Osteocyte (in vitro differentiated cells): Measurements from ENCODE around the gene POU2AF3. TPM values are rescaled to one million over a fixed set of nuclear protein-coding genes. Genes with fewer than 3 reads are reported as not detected.

Experiments used
- DNase-seq: peaks from one replicate; pipeline ENCODE4 v3.0.0; 2021; ENCODE audit warnings: mixed read lengths; ENCODE audit not compliant: unreplicated experiment; ENCODE audit errors: extremely low spot score
- H3K27ac Mint-ChIP-seq: one replicate; pipeline ENCODE4 v1.8.0; 2021; ENCODE audit warnings: mild to moderate bottlenecking, mixed read lengths; ENCODE audit not compliant: unreplicated experiment
- H3K27me3 Mint-ChIP-seq: one replicate; pipeline ENCODE4 v1.8.0; 2021; ENCODE audit warnings: mixed read lengths; ENCODE audit not compliant: unreplicated experiment
- H3K36me3 Mint-ChIP-seq: one replicate; pipeline ENCODE4 v1.8.0; 2021; ENCODE audit warnings: mixed read lengths; ENCODE audit not compliant: unreplicated experiment
- H3K4me1 Mint-ChIP-seq: one replicate; pipeline ENCODE4 v1.8.0; 2021; ENCODE audit warnings: mixed read lengths; ENCODE audit not compliant: unreplicated experiment
- H3K4me3 Mint-ChIP-seq: one replicate; pipeline ENCODE4 v1.8.0; 2021; ENCODE audit warnings: mild to moderate bottlenecking, moderate library complexity, mixed read lengths; ENCODE audit not compliant: unreplicated experiment
- H3K9me3 Mint-ChIP-seq: one replicate; pipeline ENCODE4 v1.8.0; 2021; ENCODE audit warnings: mixed read lengths; ENCODE audit not compliant: unreplicated experiment
- CTCF ChIP-seq: fragments of 200-600 bp; sonication (generic); IDR thresholded peaks from 2 replicates; pipeline ENCODE4 v1.5.0; 2021; ENCODE audit warnings: antibody characterized with exemption, mild to moderate bottlenecking, moderate library complexity
- total RNA-seq: library from RNA; stranded (reverse); gene quantifications from 2 replicates; pipeline ENCODE4 v1.2.1, GENCODE V29; 2021

Gene POU2AF3
- total RNA-seq, 1 donor from 2014 or later: not detected

GRCh38 chr11:111347002-111347722, 48.8 kb downstream of the POU2AF3 start:
- Mint-ChIP-seq H3K4me3 (no peak overlapping the region), H3K27ac (no peak overlapping the region), H3K4me1 (no peaks in the 10 kb centered on the region), H3K36me3 (no peaks in the 10 kb centered on the region), H3K9me3 (no peaks in the 10 kb centered on the region), H3K27me3 (peaks cover 26% of the 10 kb centered on the region)
- DNase-seq: no peak
- no peak for TF ChIP-seq CTCF

DNA sequence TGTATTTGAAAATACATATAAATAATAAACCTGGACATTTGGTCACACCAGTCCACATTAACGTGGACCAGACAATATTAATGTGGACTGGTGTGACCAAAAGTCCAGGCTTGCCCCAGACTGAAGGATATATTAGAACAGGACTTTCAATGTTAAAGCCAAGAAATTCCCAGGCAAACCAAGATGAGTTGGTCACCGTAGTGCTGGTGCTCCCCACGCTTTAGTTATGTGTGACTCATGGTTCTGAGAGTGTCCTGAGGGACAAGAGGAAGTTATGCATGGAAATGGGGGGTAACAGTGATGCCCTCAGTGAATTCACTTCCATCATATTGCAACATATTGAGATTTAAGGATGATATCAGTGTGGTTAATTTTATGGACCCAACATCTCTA, 49.4 kb downstream of the POU2AF3 start:
- no peaks in the 10 kb centered on the region for H3K36me3 Mint-ChIP-seq
- DNase-seq: no peak

DNA sequence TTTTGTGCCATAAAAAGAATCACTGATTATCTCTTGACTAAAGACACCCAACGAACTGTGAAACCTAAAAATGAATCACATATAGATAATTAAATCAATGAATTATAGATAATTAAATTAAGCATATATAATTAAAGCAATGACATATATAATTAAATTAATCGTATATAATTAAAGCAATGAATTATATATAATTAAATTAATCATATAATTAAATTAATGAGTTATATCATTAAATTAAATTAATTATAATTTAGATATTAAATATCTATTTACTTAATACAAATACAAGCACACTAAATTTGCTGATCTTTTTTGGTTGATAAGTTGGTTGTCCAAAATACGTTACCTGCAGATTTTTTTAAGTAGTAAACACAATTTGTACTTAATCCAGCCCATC, 49.8 kb downstream of the POU2AF3 start:
- Mint-ChIP-seq H3K36me3 (no peaks in the 10 kb centered on the region), H3K4me3 (no peak overlapping the region), H3K27me3 (peaks cover 26% of the 10 kb centered on the region), H3K27ac (no peak overlapping the region), H3K9me3 (no peaks in the 10 kb centered on the region), H3K4me1 (no peaks in the 10 kb centered on the region)
- no peak for DNase-seq
- TF ChIP-seq CTCF: no peak

More for the DNA sequence above, 49.4 kb downstream of the POU2AF3 start:
- H3K27ac Mint-ChIP-seq: no peak overlapping the region
- no peaks in the 10 kb centered on the region for H3K9me3 Mint-ChIP-seq
- no peak overlapping the region for H3K4me3 Mint-ChIP-seq
- no peak for TF ChIP-seq CTCF
- no peaks in the 10 kb centered on the region for H3K4me1 Mint-ChIP-seq
- peaks cover 26% of the 10 kb centered on the region for H3K27me3 Mint-ChIP-seq

DNA sequence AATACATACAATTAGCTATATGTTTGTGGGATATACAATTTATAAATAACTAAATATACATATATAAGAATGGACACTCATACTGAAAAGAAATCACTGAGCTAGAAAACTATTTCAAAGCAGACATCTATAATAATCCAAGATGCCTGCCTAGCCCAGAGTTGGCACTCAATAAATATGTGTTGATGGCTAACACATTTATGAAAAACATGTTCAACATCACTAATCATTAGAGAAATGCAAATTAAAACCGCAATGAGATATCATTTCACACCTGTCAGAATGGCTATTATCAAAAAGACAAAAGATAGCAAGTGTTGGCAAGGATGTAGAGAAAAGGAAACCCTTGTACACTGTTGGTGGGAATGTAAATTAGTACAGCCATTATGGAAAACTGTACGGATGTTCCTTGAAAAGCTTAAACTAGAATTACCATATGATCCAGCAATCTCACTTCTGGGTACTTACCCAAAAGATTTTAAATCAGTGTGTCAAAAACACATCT, 50.9 kb downstream of the POU2AF3 start:
- Mint-ChIP-seq H3K4me3 (no peak overlapping the region), H3K36me3 (no peaks in the 10 kb centered on the region), H3K27ac (no peak overlapping the region), H3K27me3 (peaks cover 26% of the 10 kb centered on the region), H3K9me3 (no peaks in the 10 kb centered on the region), H3K4me1 (no peaks in the 10 kb centered on the region)
- DNase-seq: no peak
- no peak for TF ChIP-seq CTCF

DNA sequence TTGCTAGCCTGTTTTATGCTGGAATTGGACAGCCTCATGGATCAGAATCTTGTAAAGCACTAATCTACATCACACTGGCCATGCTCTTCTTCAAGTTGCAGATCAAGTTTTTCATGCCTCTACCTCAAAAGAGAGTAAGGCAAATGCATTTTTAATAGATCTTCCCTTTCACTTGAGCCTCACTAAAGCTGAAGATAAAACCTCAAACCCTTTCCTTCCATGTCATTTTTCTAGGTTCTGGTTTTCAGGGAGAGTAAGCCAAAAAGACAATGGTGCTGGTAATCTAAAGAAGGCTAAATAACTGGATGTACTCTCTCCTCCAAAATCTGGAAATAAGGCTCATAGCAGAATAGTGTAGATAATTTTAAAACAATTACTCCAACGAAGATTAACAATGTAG, 52.5 kb downstream of the POU2AF3 start:
- Mint-ChIP-seq H3K36me3 (no peaks in the 10 kb centered on the region), H3K27me3 (peaks cover 26% of the 10 kb centered on the region), H3K9me3 (no peaks in the 10 kb centered on the region), H3K4me1 (no peaks in the 10 kb centered on the region), H3K4me3 (no peak overlapping the region), H3K27ac (no peak overlapping the region)
- no peak for DNase-seq
- TF ChIP-seq CTCF: no peak
